PC-3 (cell line): ENCODE measurements around the gene TNFSF11.

ENCODE experiments used
- CTCF ChIP-seq: fragments of 300-600 bp; sonication (generic); conservative IDR thresholded peaks from 2 replicates; pipeline ENCODE4 v1.5.1; 2017; ENCODE audit warnings: antibody characterized with exemption, low read depth, mild to moderate bottlenecking, low read length
- EZH2phosphoT487 ChIP-seq: fragments of 300-600 bp; sonication (generic); IDR thresholded peaks from 2 replicates; pipeline ENCODE4 v1.6.1; 2018; ENCODE audit warnings: mild to moderate bottlenecking, antibody characterized with exemption, low read length, borderline replicate concordance

- TF ChIP-seq CTCF, result no peak
- TF ChIP-seq EZH2phosphoT487, result no peak
These were observed 4.2 kb upstream of the TNFSF11 start for GRCh38 chr13:42569576-42570344.
